ENCODE results near the gene CCDC30.

CCDC30 gene

DNA sequence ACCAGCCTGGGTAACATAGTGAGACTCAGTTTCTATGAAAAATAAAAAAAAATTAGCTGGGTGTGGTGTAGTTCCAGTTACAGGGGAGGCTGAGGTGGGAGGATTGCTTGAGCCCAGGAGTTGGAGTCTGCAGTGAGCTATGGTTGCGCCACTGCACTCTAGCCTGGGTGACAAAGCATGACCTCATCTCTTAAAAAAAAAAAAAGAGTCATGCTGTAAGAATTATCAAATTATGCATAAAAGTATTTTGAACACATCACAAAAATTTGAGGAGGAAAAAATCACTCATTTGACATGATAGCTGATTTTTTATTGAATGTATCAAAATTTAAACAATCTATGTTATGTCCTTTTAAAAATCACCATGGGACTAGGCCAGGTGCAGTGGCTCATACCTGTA, 17.8 kb downstream of the CCDC30 start:
- no peak overlapping the region for H3K9ac ChIP-seq (ENCODE audit: low read length)
- peaks cover 14% of the 10 kb centered on the region for H3K4me1 ChIP-seq (ENCODE audit: insufficient read depth, low read length, severe bottlenecking)
- no peak overlapping the region for H3K27ac ChIP-seq (ENCODE audit: low read depth, low read length, poor library complexity, severe bottlenecking)
- H3K36me3 ChIP-seq (ENCODE audit: insufficient read depth, low read length): no peaks in the 10 kb centered on the region
- H3K27me3 ChIP-seq (ENCODE audit: insufficient read depth, low read length): no peaks in the 10 kb centered on the region
- TF ChIP-seq, protein P1, sequence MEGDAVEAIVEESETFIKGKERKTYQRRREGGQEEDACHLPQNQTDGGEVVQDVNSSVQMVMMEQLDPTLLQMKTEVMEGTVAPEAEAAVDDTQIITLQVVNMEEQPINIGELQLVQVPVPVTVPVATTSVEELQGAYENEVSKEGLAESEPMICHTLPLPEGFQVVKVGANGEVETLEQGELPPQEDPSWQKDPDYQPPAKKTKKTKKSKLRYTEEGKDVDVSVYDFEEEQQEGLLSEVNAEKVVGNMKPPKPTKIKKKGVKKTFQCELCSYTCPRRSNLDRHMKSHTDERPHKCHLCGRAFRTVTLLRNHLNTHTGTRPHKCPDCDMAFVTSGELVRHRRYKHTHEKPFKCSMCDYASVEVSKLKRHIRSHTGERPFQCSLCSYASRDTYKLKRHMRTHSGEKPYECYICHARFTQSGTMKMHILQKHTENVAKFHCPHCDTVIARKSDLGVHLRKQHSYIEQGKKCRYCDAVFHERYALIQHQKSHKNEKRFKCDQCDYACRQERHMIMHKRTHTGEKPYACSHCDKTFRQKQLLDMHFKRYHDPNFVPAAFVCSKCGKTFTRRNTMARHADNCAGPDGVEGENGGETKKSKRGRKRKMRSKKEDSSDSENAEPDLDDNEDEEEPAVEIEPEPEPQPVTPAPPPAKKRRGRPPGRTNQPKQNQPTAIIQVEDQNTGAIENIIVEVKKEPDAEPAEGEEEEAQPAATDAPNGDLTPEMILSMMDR (IDR thresholded peaks at IDR 0.05; ENCODE audit: low read length): no peak
- no peak for TF ChIP-seq EZH2 (IDR thresholded peaks at IDR 0.05; ENCODE audit: borderline replicate concordance, low read length)
- H2AFZ ChIP-seq (ENCODE audit: low read length): no peak overlapping the region
- no peaks in the 10 kb centered on the region for H3K9me2 ChIP-seq (ENCODE audit: low read depth, low read length)
- no peaks in the 10 kb centered on the region for H3K79me2 ChIP-seq (ENCODE audit: insufficient read depth, low read length)
- H3K4me3 ChIP-seq (ENCODE audit: low read depth, low read length, poor library complexity, severe bottlenecking): no peak overlapping the region
- no peak overlapping the region for H3K4me2 ChIP-seq (ENCODE audit: low read length)
- no peaks in the 10 kb centered on the region for H4K20me1 ChIP-seq (ENCODE audit: insufficient read depth, low read length)
- no peaks in the 10 kb centered on the region for H3F3A ChIP-seq (ENCODE audit: insufficient read depth, low read length)
- no peaks in the 10 kb centered on the region for H3K9me3 ChIP-seq (ENCODE audit: low read length)

DNA sequence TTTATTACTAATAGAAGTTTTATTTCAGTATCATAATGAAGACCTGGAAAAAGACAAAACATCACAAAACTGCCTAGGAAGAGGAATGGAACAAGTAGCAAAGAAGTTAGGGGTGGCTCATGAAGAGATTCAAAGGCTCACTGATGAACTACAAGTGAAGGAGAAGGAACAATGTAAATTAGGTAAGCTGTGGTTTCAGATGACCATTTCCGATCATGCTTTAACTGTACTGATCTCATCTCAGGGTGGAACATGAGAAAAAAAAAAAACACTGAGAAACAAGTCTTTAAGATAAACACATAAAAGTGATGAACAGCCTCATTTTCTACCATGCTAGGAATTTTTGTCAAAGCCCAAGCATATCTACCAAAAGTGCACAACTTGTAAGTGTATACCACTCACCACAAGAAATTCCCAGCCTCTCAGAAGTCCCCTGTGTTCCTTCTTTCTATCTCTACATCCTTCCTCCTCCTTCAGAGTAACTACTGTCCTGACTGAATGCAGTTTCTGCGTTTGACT, 19.6 kb downstream of the CCDC30 start:
- H3K9me3 ChIP-seq (ENCODE audit: low read length): no peaks in the 10 kb centered on the region
- H3K79me2 ChIP-seq (ENCODE audit: insufficient read depth, low read length): no peaks in the 10 kb centered on the region
- H3F3A ChIP-seq (ENCODE audit: insufficient read depth, low read length): no peaks in the 10 kb centered on the region
- H3K4me3 ChIP-seq (ENCODE audit: low read depth, low read length, poor library complexity, severe bottlenecking): no peak overlapping the region
- TF ChIP-seq EZH2 (IDR thresholded peaks at IDR 0.05; ENCODE audit: borderline replicate concordance, low read length): no peak
- TF ChIP-seq, protein P1 (IDR thresholded peaks at IDR 0.05; ENCODE audit: low read length): no peak
- 0 out of 2 replicates have a peak overlapping the region, but pooled peaks have one; percentile 11 for H3K4me2 ChIP-seq (ENCODE audit: low read length)
- no peak overlapping the region for H3K27ac ChIP-seq (ENCODE audit: low read depth, low read length, poor library complexity, severe bottlenecking)
- H3K36me3 ChIP-seq (ENCODE audit: insufficient read depth, low read length): no peaks in the 10 kb centered on the region
- peaks cover 14% of the 10 kb centered on the region for H3K4me1 ChIP-seq (ENCODE audit: insufficient read depth, low read length, severe bottlenecking)
- H3K9me2 ChIP-seq (ENCODE audit: low read depth, low read length): no peaks in the 10 kb centered on the region
- no peaks in the 10 kb centered on the region for H3K27me3 ChIP-seq (ENCODE audit: insufficient read depth, low read length)
- peak overlapping the region; percentile 67; the same call in 1 of the 2 replicates for H2AFZ ChIP-seq (ENCODE audit: low read length)
- no peak overlapping the region for H3K9ac ChIP-seq (ENCODE audit: low read length)
- no peaks in the 10 kb centered on the region for H4K20me1 ChIP-seq (ENCODE audit: insufficient read depth, low read length)

DNA sequence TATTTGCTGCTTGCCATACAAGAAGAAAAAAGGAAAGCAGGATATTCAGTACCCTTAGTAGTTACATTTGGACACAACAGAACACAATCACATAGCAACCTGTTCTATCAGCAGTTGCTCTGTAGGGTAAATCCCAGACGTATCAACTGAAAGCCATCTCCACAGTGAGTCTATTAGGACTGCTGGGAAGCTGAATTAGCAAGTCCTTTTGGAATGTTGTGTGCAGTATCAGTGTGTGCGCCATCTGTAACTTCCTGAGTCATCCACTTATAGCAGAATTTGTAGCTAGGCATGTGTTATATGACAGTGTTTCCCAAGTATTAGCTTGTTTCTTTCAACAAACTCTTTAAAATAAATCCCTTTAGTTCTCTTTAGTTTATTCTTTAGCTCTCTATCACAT, 21.3 kb downstream of the CCDC30 start:
- TF ChIP-seq, protein P1 (IDR thresholded peaks at IDR 0.05; ENCODE audit: low read length): no peak
- TF ChIP-seq EZH2 (IDR thresholded peaks at IDR 0.05; ENCODE audit: borderline replicate concordance, low read length): no peak

More for the DNA sequence above, 21.3 kb downstream of the CCDC30 start:
- H4K20me1 ChIP-seq (ENCODE audit: insufficient read depth, low read length): no peaks in the 10 kb centered on the region
- H3K4me2 ChIP-seq (ENCODE audit: low read length): no peak overlapping the region
- no peaks in the 10 kb centered on the region for H3F3A ChIP-seq (ENCODE audit: insufficient read depth, low read length)
- no peak overlapping the region for H3K27ac ChIP-seq (ENCODE audit: low read depth, low read length, poor library complexity, severe bottlenecking)
- H3K27me3 ChIP-seq (ENCODE audit: insufficient read depth, low read length): no peaks in the 10 kb centered on the region
- H2AFZ ChIP-seq (ENCODE audit: low read length): no peak overlapping the region
- peaks cover 14% of the 10 kb centered on the region for H3K4me1 ChIP-seq (ENCODE audit: insufficient read depth, low read length, severe bottlenecking)
- H3K36me3 ChIP-seq (ENCODE audit: insufficient read depth, low read length): no peaks in the 10 kb centered on the region
- H3K9ac ChIP-seq (ENCODE audit: low read length): no peak overlapping the region
- no peaks in the 10 kb centered on the region for H3K9me3 ChIP-seq (ENCODE audit: low read length)
- no peaks in the 10 kb centered on the region for H3K9me2 ChIP-seq (ENCODE audit: low read depth, low read length)
- H3K79me2 ChIP-seq (ENCODE audit: insufficient read depth, low read length): no peaks in the 10 kb centered on the region
- no peak overlapping the region for H3K4me3 ChIP-seq (ENCODE audit: low read depth, low read length, poor library complexity, severe bottlenecking)

Data from OCI-LY1 (cell line).